Smooth muscle cell (in vitro differentiated cells): ENCODE results near the gene PNPLA6. TPM values are rescaled to one million over a fixed set of nuclear protein-coding genes. Genes with fewer than 3 reads are reported as not detected.

Source experiments
- DNase-seq: peaks from one replicate; lab custom pipeline; 2025; ENCODE audit not compliant: unreplicated experiment; lab: John Stamatoyannopoulos, UW
- H2AFZ ChIP-seq: fragments of 200-600 bp; sonication (generic); 2 replicates; pipeline ENCODE4 v1.6.0; 2016; ENCODE audit warnings: antibody characterized with exemption, low read depth, mild to moderate bottlenecking
- H3F3A ChIP-seq: fragments of 200-600 bp; sonication (generic); 2 replicates; pipeline ENCODE4 v1.6.0; 2017; ENCODE audit warnings: antibody characterized with exemption, low read depth
- H3K27ac ChIP-seq: fragments of 200-600 bp; sonication (generic); 2 replicates; pipeline ENCODE4 v1.5.1; 2016; ENCODE audit warnings: low read depth, mild to moderate bottlenecking
- H3K27me3 ChIP-seq: fragments of 200-600 bp; sonication (generic); 2 replicates; pipeline ENCODE4 v1.6.1; 2016; ENCODE audit warnings: low read depth, mild to moderate bottlenecking
- H3K36me3 ChIP-seq: fragments of 200-600 bp; sonication (generic); 2 replicates; pipeline ENCODE4 v1.5.1; 2016; ENCODE audit warnings: low read depth
- H3K4me1 ChIP-seq: fragments of 200-600 bp; sonication (generic); 2 replicates; pipeline ENCODE4 v1.5.1; 2016; ENCODE audit warnings: low read depth
- H3K4me2 ChIP-seq: fragments of 200-600 bp; sonication (generic); 2 replicates; pipeline ENCODE4 v1.6.0; 2016; ENCODE audit warnings: mild to moderate bottlenecking
- H3K4me3 ChIP-seq: fragments of 200-600 bp; sonication (generic); 2 replicates; pipeline ENCODE4 v1.5.1; 2016; ENCODE audit warnings: mild to moderate bottlenecking
- H3K79me2 ChIP-seq: fragments of 200-600 bp; sonication (generic); 2 replicates; pipeline ENCODE4 v1.6.0; 2016; ENCODE audit warnings: low read depth, mild to moderate bottlenecking
- H3K9ac ChIP-seq: fragments of 200-600 bp; sonication (generic); 2 replicates; pipeline ENCODE4 v1.6.0; 2016; ENCODE audit warnings: low read depth
- H3K9me3 ChIP-seq: fragments of 200-600 bp; sonication (generic); replicated peaks from 2 replicates; pipeline ENCODE4 v1.5.1; 2016; ENCODE audit warnings: low read depth
- H4K20me1 ChIP-seq: fragments of 200-600 bp; sonication (generic); 2 replicates; pipeline ENCODE4 v1.6.0; 2016; ENCODE audit warnings: low read depth
- WGBS: methylation state at CpG from one replicate; pipeline ENCODE4 v1.1.7; 2016; ENCODE audit warnings: low lambda C conversion rate; 5-methylcytosine and 5-hydroxymethylcytosine counted together
- polyA plus RNA-seq: library from polyadenylated mRNA; unstranded; fragments of >200 nt; fragmentation: Nextera tagmentation; extraction: Ambion mirVana; gene quantifications from 2 replicates; pipeline ENCODE4 v1.2.1, GENCODE V29; 2016
- total RNA-seq: library from RNA; depleted of rRNA; stranded (reverse); fragments of >200 nt; gene quantifications from 2 replicates; pipeline ENCODE4 v1.2.3, GENCODE V29; 2014
- TF ChIP-seq, protein P1 (sequence below): fragments of 200-600 bp; sonication (generic); IDR thresholded peaks from 2 replicates; pipeline ENCODE4 v1.5.1; 2017; ENCODE audit warnings: borderline replicate concordance, mild to moderate bottlenecking, antibody characterized with exemption; ENCODE audit not compliant: insufficient read depth, poor library complexity, severe bottlenecking

Gene PNPLA6
- total and polyA plus RNA-seq, 2 experiments from 2014 or later, result 22.3 to 55.6 TPM

DNA sequence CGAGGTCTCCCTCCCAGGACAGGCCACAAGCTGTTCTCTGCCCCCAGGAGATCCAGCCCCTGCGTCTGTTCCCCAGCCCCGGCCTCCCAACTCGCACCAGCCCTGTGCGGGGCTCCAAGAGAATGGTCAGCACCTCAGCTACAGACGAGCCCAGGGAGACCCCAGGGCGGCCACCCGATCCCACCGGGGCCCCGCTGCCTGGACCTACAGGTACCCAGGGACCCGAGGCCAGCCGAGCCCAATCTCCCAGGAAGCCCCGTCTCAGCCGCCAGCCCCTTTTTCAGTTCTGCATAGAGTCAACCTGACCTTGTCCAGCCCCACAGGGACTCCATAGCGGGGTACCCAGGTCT is 5.9 kb downstream of the PNPLA6 start:
- H3F3A ChIP-seq, result no peaks in the 10 kb centered on the region
- H3K79me2 ChIP-seq, result no peaks in the 10 kb centered on the region
- no peaks in the 10 kb centered on the region for H3K36me3 ChIP-seq
- no peaks in the 10 kb centered on the region for H4K20me1 ChIP-seq
- H3K9ac ChIP-seq, result no peak overlapping the region
- no peak overlapping the region for H3K4me3 ChIP-seq
- no peaks in the 10 kb centered on the region for H3K4me1 ChIP-seq
- H3K27me3 ChIP-seq, result no peaks in the 10 kb centered on the region
- H3K4me2 ChIP-seq, result no peak overlapping the region
- DNase-seq, result no peak
- H3K27ac ChIP-seq, result no peak overlapping the region
- no peaks in the 10 kb centered on the region for H3K9me3 ChIP-seq
- 96% methylated on average over 14 of the region's 15 CpGs for WGBS
- no peak overlapping the region for H2AFZ ChIP-seq
- TF ChIP-seq, protein P1, sequence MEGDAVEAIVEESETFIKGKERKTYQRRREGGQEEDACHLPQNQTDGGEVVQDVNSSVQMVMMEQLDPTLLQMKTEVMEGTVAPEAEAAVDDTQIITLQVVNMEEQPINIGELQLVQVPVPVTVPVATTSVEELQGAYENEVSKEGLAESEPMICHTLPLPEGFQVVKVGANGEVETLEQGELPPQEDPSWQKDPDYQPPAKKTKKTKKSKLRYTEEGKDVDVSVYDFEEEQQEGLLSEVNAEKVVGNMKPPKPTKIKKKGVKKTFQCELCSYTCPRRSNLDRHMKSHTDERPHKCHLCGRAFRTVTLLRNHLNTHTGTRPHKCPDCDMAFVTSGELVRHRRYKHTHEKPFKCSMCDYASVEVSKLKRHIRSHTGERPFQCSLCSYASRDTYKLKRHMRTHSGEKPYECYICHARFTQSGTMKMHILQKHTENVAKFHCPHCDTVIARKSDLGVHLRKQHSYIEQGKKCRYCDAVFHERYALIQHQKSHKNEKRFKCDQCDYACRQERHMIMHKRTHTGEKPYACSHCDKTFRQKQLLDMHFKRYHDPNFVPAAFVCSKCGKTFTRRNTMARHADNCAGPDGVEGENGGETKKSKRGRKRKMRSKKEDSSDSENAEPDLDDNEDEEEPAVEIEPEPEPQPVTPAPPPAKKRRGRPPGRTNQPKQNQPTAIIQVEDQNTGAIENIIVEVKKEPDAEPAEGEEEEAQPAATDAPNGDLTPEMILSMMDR, result no peak

DNA sequence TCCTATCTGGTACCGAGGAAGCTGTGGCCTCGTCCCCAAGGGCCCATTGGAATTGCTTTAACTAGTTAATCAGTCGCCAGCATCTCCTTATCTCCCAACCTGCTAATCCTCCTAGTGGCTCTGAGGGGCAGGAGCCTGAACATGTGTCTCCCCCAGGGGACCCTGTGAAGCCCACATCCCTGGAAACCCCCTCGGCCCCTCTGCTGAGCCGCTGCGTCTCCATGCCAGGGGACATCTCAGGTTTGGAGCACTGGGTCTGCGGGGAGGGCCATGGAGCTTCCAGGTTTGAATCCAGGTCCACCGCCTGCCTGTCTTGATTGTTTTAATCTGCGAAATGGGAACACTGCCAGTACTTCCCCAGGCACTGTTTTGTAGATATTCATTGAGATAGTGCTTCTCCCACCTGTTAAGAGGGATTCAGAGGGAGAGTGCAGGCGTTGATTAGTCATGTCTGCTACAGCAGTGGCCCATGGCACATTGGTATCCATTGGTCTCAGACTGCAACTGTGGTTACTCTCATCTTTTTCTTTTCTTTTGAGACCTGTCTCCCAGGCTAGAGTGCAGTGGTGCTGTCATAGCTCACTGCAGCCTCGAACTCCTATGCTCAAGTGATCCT is 6.4 kb downstream of the PNPLA6 start:
- no peaks in the 10 kb centered on the region for H4K20me1 ChIP-seq
- H3K9ac ChIP-seq, result no peak overlapping the region
- no peaks in the 10 kb centered on the region for H3K79me2 ChIP-seq
- H3F3A ChIP-seq, result no peaks in the 10 kb centered on the region
- no peaks in the 10 kb centered on the region for H3K9me3 ChIP-seq
- WGBS, result 98% methylated on average over 11 of the region's 11 CpGs
- H2AFZ ChIP-seq, result no peak overlapping the region
- H3K4me3 ChIP-seq, result no peak overlapping the region
- H3K27me3 ChIP-seq, result no peaks in the 10 kb centered on the region
- DNase-seq, result no peak
- no peaks in the 10 kb centered on the region for H3K4me1 ChIP-seq
- H3K27ac ChIP-seq, result no peak overlapping the region
- no peak overlapping the region for H3K4me2 ChIP-seq
- TF ChIP-seq, protein P1, result no peak
- H3K36me3 ChIP-seq, result no peaks in the 10 kb centered on the region

DNA sequence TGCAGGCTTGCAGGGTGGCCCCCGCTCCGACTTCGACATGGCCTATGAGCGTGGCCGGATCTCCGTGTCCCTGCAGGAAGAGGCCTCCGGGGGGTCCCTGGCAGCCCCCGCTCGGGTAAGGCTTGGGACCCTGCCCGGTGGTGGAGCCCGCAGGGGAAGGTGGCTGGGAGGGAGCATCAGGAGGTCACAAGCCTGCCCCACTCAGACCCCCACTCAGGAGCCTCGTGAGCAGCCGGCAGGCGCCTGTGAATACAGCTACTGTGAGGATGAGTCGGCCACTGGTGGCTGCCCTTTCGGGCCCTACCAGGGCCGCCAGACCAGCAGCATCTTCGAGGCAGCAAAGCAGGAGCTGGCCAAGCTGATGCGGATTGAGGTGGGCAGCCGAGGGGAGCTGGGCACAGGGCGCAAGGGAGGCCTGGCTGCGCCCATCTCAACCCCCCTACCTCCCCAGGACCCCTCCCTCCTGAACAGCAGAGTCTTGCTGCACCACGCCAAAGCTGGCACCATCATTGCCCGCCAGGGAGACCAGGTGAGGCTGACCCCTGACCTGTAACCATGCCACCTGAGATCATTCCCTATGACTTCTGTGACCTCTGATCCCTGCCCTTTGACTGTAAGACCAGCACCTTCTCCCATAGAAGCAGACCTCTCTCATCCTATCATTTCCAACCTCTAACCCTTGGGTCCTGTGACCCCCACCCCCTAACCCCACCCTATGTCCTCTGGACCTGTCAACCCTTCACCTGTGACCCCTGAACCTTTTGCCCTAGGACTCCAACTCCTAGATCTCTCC is 7.2 kb downstream of the PNPLA6 start:
- 95% methylated on average over 22 of the region's 24 CpGs for WGBS
- Histone ChIP-seq H4K20me1 (no peaks in the 10 kb centered on the region), H3K27me3 (no peaks in the 10 kb centered on the region), H3K27ac (no peak overlapping the region), H3K4me1 (no peaks in the 10 kb centered on the region), H3K4me2 (no peak overlapping the region), H3K9me3 (no peaks in the 10 kb centered on the region), H3K4me3 (no peak overlapping the region), H3K79me2 (no peaks in the 10 kb centered on the region), H2AFZ (no peak overlapping the region), H3K36me3 (no peaks in the 10 kb centered on the region), H3F3A (no peaks in the 10 kb centered on the region), H3K9ac (no peak overlapping the region)
- no peak for DNase-seq
- TF ChIP-seq, protein P1, result no peak

DNA sequence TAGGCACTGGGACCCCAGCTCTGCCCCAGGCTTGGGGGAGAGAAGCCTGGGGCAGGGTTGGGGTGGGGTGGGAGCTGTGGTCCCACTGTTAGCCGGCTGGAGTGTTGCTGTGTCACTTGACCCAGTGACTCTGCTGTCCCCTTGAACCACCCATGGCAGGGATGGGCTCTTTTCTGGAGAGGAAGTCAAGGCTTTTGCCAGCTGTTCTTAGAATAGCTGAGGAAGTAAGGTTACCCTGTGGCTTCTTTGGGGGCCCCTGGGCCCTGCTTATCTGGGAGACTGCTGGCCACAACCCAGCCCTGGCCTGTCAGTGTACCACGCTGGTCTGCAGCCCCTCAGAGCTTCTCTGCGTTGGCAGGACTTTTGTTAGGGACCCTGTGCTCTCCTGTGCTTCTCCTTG is 9.1 kb downstream of the PNPLA6 start:
- H3K27me3 ChIP-seq, result no peaks in the 10 kb centered on the region
- H3K4me1 ChIP-seq, result no peaks in the 10 kb centered on the region
- TF ChIP-seq, protein P1, result no peak
- H3K9me3 ChIP-seq, result no peaks in the 10 kb centered on the region
- WGBS, result 100% methylated on average over 2 of the region's 3 CpGs
- H3K4me2 ChIP-seq, result no peak overlapping the region
- no peaks in the 10 kb centered on the region for H4K20me1 ChIP-seq
- no peaks in the 10 kb centered on the region for H3F3A ChIP-seq
- no peak overlapping the region for H3K27ac ChIP-seq
- no peak overlapping the region for H3K9ac ChIP-seq
- DNase-seq, result no peak
- no peak overlapping the region for H2AFZ ChIP-seq
- H3K79me2 ChIP-seq, result no peaks in the 10 kb centered on the region
- no peak overlapping the region for H3K4me3 ChIP-seq
- H3K36me3 ChIP-seq, result no peaks in the 10 kb centered on the region
